Measurements from ENCODE around the gene LDB2. TPM values are rescaled to one million over a fixed set of nuclear protein-coding genes. Genes with fewer than 3 reads are reported as not detected.

LDB2 gene
- total and polyA plus RNA-seq, 2 donors (not counting 3 experiments of a cell fraction or from before 2014, with no cell fraction given) = 127 to 223 TPM

DNA sequence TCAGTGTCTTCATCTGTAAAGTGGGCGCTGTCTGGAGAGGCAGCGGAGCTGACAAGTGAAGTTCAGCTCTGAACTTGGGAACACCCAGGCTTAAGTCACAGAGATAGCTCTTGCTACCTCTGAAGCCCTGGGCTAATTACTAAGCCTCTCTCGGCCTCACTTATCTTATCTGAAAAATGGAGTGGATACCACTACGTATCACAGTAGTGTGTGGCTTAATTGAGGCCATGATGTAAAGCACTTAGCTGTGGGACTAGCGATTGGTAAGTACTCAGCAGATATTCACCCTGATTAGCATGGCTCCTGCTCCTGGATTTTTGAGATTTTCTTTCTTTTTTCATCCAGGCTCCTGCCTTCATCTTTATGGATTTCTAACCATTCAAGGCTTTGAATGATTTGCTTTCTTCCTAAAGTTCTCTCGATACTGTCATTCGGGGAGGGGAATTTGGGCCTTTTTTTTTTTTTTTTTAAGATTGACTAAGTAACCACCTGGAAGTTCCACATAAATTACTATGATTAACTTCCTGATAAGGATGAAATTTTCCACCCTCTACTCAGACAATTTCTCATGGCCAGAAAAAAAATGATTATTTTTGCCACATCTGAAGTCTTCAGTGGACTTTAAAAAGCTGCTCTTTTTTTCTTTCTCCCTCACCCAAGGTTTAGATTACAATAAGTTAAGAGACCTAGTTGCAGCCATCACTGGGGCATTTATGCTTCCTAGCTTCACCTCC is 17.1 kb downstream of the LDB2 start:
- dilution Hi-C loops (cut with MboI; ENCODE audit: extremely low pct_ligation_motif_present, low sequenced_read_pairs) = no loop called here
- BruUV-seq (replicated peaks) = no TSS peak
- CTCF ChIA-PET = interaction anchor here (1.3 to 1.4 kb wide), 2 partner anchors 12 to 35 kb away, joined by 4 read pairs; no protein-coding TSS in a partner anchor
- TF ChIP-seq, protein P1, sequence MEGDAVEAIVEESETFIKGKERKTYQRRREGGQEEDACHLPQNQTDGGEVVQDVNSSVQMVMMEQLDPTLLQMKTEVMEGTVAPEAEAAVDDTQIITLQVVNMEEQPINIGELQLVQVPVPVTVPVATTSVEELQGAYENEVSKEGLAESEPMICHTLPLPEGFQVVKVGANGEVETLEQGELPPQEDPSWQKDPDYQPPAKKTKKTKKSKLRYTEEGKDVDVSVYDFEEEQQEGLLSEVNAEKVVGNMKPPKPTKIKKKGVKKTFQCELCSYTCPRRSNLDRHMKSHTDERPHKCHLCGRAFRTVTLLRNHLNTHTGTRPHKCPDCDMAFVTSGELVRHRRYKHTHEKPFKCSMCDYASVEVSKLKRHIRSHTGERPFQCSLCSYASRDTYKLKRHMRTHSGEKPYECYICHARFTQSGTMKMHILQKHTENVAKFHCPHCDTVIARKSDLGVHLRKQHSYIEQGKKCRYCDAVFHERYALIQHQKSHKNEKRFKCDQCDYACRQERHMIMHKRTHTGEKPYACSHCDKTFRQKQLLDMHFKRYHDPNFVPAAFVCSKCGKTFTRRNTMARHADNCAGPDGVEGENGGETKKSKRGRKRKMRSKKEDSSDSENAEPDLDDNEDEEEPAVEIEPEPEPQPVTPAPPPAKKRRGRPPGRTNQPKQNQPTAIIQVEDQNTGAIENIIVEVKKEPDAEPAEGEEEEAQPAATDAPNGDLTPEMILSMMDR (IDR thresholded peaks at IDR 0.05; ENCODE audit: extremely low read depth in 1 of 2, insufficient read depth in 1 of 2, low read depth in 1 of 2, low read length in 2 of 2) = no peak
- TF ChIP-seq JUN (IDR thresholded peaks at IDR 0.05; ENCODE audit: borderline replicate concordance, insufficient read depth, insufficient read length, low read depth) = no peak
- no peak for TF ChIP-seq GATA2 (IDR thresholded peaks at IDR 0.05; ENCODE audit: insufficient read depth, insufficient read length, low read depth, low read length)
- TF ChIP-seq EZH2 (IDR thresholded peaks at IDR 0.05; ENCODE audit: borderline replicate concordance, low read depth, low read length, severe bottlenecking) = no peak
- TF ChIP-seq, protein P2, sequence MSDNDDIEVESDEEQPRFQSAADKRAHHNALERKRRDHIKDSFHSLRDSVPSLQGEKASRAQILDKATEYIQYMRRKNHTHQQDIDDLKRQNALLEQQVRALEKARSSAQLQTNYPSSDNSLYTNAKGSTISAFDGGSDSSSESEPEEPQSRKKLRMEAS (IDR thresholded peaks at IDR 0.05; ENCODE audit: insufficient read depth, insufficient read length) = no peak
- TF ChIP-seq POLR2AphosphoS5 (IDR thresholded peaks at IDR 0.05; ENCODE audit: insufficient read depth, low read depth, low read length) = no peak
- TF ChIP-seq POLR2A (IDR thresholded peaks at IDR 0.05; ENCODE audit: low read depth, low read length) = no peak
- TF ChIP-seq FOS (IDR thresholded peaks at IDR 0.05; ENCODE audit: borderline replicate concordance, insufficient read depth, low read length) = no peak
- TF ChIP-seq MYC (IDR thresholded peaks at IDR 0.05; ENCODE audit: low read depth, low read length) = no peak
- H3K27ac ChIP-seq (ENCODE audit: insufficient read depth, low read depth, low read length) = no peak overlapping the region
- H3K27me3 ChIP-seq (ENCODE audit: control insufficient read depth in 2 of 2, insufficient read depth in 2 of 2, low read length in 2 of 2) = no peaks in the 10 kb centered on the region
- POLR2A ChIA-PET = interaction anchor here (0.7 kb wide), 1 partner anchor 25 kb away, joined by 10 read pairs; no protein-coding TSS in a partner anchor
- H3K4me2 ChIP-seq (ENCODE audit: insufficient read depth, low read length) = no peak overlapping the region
- no peaks in the 10 kb centered on the region for H3K79me2 ChIP-seq (ENCODE audit: control insufficient read depth, insufficient read depth, low read length)
- H3K9ac ChIP-seq (replicated peaks; ENCODE audit: extremely low read depth, insufficient read depth, low read length) = no peak overlapping the region
- no peaks in the 10 kb centered on the region for H3K9me1 ChIP-seq (replicated peaks; ENCODE audit: control insufficient read depth, extremely low read depth, insufficient read depth, low read length)
- intact Hi-C loops (cut with micrococcal nuclease) = no loop called here
- no peak for FAIRE-seq
- H3K4me3 ChIP-seq (replicated peaks in 1 of 3; ENCODE audit: insufficient read depth in 1 of 3, low read depth in 1 of 3, low read length in 3 of 3) = no peak overlapping the region
- no peaks in the 10 kb centered on the region for H3K4me1 ChIP-seq (ENCODE audit: control insufficient read depth, extremely low read depth, insufficient read depth, low read length)
- peaks cover 6% of the 10 kb centered on the region in 2 experiments for H3K36me3 ChIP-seq (ENCODE audit: control insufficient read depth in 2 of 2, extremely low read depth in 1 of 2, insufficient read depth in 2 of 2, low read length in 2 of 2)
- H4K20me1 ChIP-seq (replicated peaks; ENCODE audit: control insufficient read depth, extremely low read depth, insufficient read depth, low read length) = no peaks in the 10 kb centered on the region
- H3K9me3 ChIP-seq (replicated peaks; ENCODE audit: control insufficient read depth, insufficient read depth, low read length) = no peaks in the 10 kb centered on the region
- no peak for DNase-seq (ENCODE audit: low read depth, low spot score)
- no peak overlapping the region for H2AFZ ChIP-seq (ENCODE audit: low read depth, low read length)
